RWPE2 (cell line): Measurements from ENCODE around the gene RUBCN.
"Not testable (repeated sequence)": the region's sequence is repeated elsewhere in the genome, so short reads cannot be mapped to it uniquely, and the experiment has no call there.

Experiments used
- ATAC-seq: fragments of 200-7000 bp; cut with Tn5 transposase; 3 replicates; pipeline ENCODE4 v1.9.1; 2021; ENCODE audit warnings: low read depth
- DNase-seq: peaks from one replicate; pipeline ENCODE4 v3.0.0-alpha.2; 2020; ENCODE audit warnings: low spot score
- H3K27ac ChIP-seq: fragments of 450-650 bp; 2 replicates; pipeline ENCODE4 v1.5.1; 2017; ENCODE audit warnings: mild to moderate bottlenecking; ENCODE audit not compliant: poor library complexity, severe bottlenecking
- H3K27me3 ChIP-seq: fragments of 250-450 bp; sonication (Bioruptor Pico); 2 replicates; pipeline ENCODE4 v1.5.1; 2021; ENCODE audit warnings: mild to moderate bottlenecking, moderate library complexity; ENCODE audit not compliant: insufficient read depth, poor library complexity, severe bottlenecking
- H3K36me3 ChIP-seq: fragments of 250-450 bp; sonication (Bioruptor Pico); 2 replicates; pipeline ENCODE4 v1.5.1; 2020; ENCODE audit warnings: low read depth, mild to moderate bottlenecking, moderate library complexity
- H3K4me1 ChIP-seq: fragments of 250-450 bp; sonication (Bioruptor Pico); 2 replicates; pipeline ENCODE4 v1.5.1; 2021; ENCODE audit warnings: mild to moderate bottlenecking, moderate library complexity; ENCODE audit not compliant: insufficient read depth, poor library complexity, severe bottlenecking
- H3K4me3 ChIP-seq: fragments of 250-450 bp; sonication (Bioruptor Pico); 2 replicates; pipeline ENCODE4 v1.5.1; 2021; ENCODE audit warnings: mild to moderate bottlenecking, moderate library complexity; ENCODE audit not compliant: severe bottlenecking
- H3K9me3 ChIP-seq: fragments of 250-450 bp; sonication (Bioruptor Pico); 2 replicates; pipeline ENCODE4 v1.5.1; 2021; ENCODE audit warnings: mild to moderate bottlenecking, moderate library complexity; ENCODE audit not compliant: severe bottlenecking

RUBCN gene

GRCh38 chr3:197665549-197665948, 71.2 kb downstream of the RUBCN start:
- not testable (repeated sequence) for H3K4me3 ChIP-seq, H3K27me3 ChIP-seq, ATAC-seq, H3K27ac ChIP-seq, H3K36me3 ChIP-seq, H3K9me3 ChIP-seq, DNase-seq, H3K4me1 ChIP-seq

DNA sequence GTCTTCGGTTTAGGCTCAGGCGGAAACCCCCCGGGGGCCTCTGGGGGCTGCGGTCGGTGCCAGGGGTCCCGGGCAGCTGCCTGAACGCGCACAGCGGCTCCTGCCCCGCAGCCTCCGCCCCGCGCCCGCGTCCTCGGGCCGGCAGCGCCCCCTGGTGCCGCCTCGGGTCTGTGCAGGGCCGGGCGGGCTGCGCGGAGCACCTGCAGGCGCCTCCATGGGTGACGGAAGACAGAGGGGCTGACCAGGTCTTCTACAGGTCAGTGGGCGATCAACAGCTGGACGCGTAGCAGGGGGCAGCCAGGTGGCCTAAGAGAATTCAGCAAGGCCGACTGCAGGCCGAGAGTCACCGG, 71.6 kb downstream of the RUBCN start:
- not testable (repeated sequence) for DNase-seq, H3K27ac ChIP-seq, H3K4me3 ChIP-seq, H3K4me1 ChIP-seq, H3K27me3 ChIP-seq, H3K36me3 ChIP-seq, H3K9me3 ChIP-seq
- ATAC-seq, result peak; percentile 90

- ATAC-seq, result peak; percentile 51
- H3K27me3 ChIP-seq, H3K36me3 ChIP-seq, H3K4me1 ChIP-seq, H3K27ac ChIP-seq, DNase-seq, H3K9me3 ChIP-seq, H3K4me3 ChIP-seq: not testable (repeated sequence)
Measured at GRCh38 chr3:197664414-197665141, 72.1 kb downstream of the RUBCN start.

GRCh38 chr3:197663367-197664140, 73.2 kb downstream of the RUBCN start:
- not testable (repeated sequence) for H3K9me3 ChIP-seq, H3K36me3 ChIP-seq, H3K4me1 ChIP-seq, H3K4me3 ChIP-seq, H3K27me3 ChIP-seq, H3K27ac ChIP-seq, DNase-seq, ATAC-seq

- H3K9me3 ChIP-seq, H3K4me3 ChIP-seq, H3K27me3 ChIP-seq, ATAC-seq, H3K36me3 ChIP-seq, H3K4me1 ChIP-seq, H3K27ac ChIP-seq, DNase-seq: not testable (repeated sequence)
Measured at GRCh38 chr3:197662352-197662751, 74.4 kb downstream of the RUBCN start.

GRCh38 chr3:197661874-197662273, 74.8 kb downstream of the RUBCN start:
- ATAC-seq, H3K4me3 ChIP-seq, H3K27me3 ChIP-seq, H3K36me3 ChIP-seq, H3K4me1 ChIP-seq, H3K9me3 ChIP-seq, DNase-seq, H3K27ac ChIP-seq: not testable (repeated sequence)

- H3K4me3 ChIP-seq, H3K36me3 ChIP-seq, H3K9me3 ChIP-seq: not testable (repeated sequence)
Measured at GRCh38 chr3:197661234-197661834, 75.4 kb downstream of the RUBCN start.

GRCh38 chr3:197659701-197660100, 77.0 kb downstream of the RUBCN start:
- not testable (repeated sequence) for H3K36me3 ChIP-seq, H3K9me3 ChIP-seq, DNase-seq, H3K4me3 ChIP-seq, H3K4me1 ChIP-seq, ATAC-seq, H3K27me3 ChIP-seq, H3K27ac ChIP-seq

More at GRCh38 chr3:197661234-197661834, 75.4 kb downstream of the RUBCN start:
- not testable (repeated sequence) for H3K27ac ChIP-seq, DNase-seq, H3K27me3 ChIP-seq, ATAC-seq, H3K4me1 ChIP-seq

DNA sequence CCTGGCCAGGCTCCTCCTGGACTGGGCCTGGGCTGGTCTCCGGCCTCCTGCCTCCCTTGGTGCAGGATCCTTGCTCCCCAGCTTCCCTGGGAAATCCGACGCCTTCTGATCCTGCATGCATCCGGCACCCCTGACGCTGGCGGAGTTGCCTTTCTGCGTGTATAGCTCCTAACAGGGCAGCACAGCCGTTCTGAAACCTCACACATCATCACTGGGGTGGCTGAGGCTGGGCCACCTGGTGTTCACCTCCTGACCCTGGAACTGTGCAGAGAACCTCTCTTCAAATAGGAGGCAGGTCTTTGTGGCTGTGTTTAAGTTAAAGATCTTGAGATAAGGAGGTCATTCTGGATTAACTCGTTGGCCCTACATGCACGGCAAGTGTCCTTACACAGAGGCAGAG, 77.6 kb downstream of the RUBCN start:
- ATAC-seq, H3K36me3 ChIP-seq, H3K4me1 ChIP-seq, H3K27me3 ChIP-seq, DNase-seq, H3K9me3 ChIP-seq, H3K4me3 ChIP-seq, H3K27ac ChIP-seq: not testable (repeated sequence)

DNA sequence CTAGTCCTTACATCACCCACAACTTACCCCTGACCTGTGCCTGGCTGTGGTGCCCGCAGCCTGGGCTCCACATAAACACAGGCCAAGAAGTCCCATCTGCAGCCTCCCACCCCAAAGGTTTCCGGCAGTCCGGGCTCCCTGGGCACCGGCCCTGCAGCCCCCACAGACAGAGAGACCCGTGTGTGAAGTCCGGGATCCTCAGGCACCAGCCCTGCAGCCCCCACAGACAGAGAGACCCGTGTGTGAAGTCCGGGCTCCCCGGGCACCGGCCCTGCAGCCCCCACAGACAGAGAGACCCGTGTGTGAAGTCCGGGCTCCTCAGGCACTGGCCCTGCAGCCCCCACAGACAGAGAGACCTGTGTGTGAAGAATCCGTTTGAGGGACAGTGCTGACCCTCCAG, 78.0 kb downstream of the RUBCN start:
- not testable (repeated sequence) for H3K27ac ChIP-seq, H3K36me3 ChIP-seq, ATAC-seq, DNase-seq, H3K27me3 ChIP-seq, H3K9me3 ChIP-seq, H3K4me1 ChIP-seq, H3K4me3 ChIP-seq

DNA sequence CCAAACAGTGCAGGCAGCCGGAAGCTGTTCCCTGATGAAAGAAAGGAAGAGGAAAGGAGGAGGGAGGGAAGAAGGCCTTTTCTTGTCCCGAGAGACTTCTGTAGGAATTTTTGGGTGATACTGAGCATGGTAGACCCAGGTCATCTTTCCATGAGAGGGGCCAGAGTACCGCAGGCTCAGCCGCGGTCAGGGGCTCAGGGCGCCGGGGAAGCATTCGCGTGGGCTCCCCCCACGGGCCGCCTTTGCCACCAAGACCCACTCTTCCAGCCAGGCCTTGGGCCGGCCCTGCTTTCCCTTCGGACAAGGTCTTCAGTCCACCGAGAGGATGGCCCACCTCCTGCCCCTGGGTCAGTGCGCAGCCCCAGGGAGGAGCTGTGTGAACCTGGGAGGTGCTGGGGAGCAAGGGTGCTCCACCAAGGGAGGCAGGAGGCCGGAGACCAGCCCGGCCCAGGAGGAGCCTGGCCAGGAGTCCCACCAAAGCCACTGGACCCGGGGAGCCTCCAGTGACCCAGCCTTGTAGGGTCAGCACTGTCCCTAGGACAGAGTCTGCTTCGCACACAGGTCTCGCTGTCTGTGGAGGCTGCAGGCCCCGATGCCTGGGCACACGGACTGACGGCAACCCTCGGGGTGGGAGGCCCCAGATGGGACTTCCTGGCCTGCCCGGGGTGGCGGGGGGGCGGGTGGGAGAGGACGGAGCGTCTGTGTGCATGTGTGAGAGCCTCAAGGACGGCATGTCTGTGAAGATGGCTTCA, 79.0 kb downstream of the RUBCN start:
- not testable (repeated sequence) for H3K4me1 ChIP-seq, DNase-seq, H3K4me3 ChIP-seq, H3K27me3 ChIP-seq, H3K27ac ChIP-seq, H3K36me3 ChIP-seq, ATAC-seq, H3K9me3 ChIP-seq
